GM06990 (cell line): ENCODE results near the gene MIP.
"Not testable (repeated sequence)": the region's sequence is repeated elsewhere in the genome, so short reads cannot be mapped to it uniquely, and the experiment has no call there.

Experiments used
- DNase-seq: peaks from one replicate; pipeline ENCODE4 v3.0.0-alpha.2; 2011; ENCODE audit not compliant: insufficient read length; ENCODE audit errors: extremely low read depth
- H3K27me3 ChIP-seq: replicated peaks from 2 replicates; pipeline ENCODE4 v1.6.0; 2011; ENCODE audit warnings: low read length; ENCODE audit not compliant: control insufficient read depth, insufficient read depth
- H3K36me3 ChIP-seq: 2 replicates; pipeline ENCODE4 v1.5.1; 2011; ENCODE audit warnings: low read length; ENCODE audit not compliant: control insufficient read depth, insufficient read depth
- H3K4me3 ChIP-seq: replicated peaks from 2 replicates; pipeline ENCODE4 v1.5.1; 2011; ENCODE audit warnings: low read depth, mild to moderate bottlenecking, control low read depth, low read length
- TF ChIP-seq, protein P1 (sequence below): IDR thresholded peaks from 2 replicates; pipeline ENCODE4 v1.5.1; 2011; ENCODE audit warnings: low read length, control low read depth, mild to moderate bottlenecking, inconsistent platforms; ENCODE audit not compliant: insufficient read depth, poor library complexity, severe bottlenecking

Gene MIP

GRCh38 chr12:56414401-56414800 is 40.1 kb downstream of the MIP start:
- TF ChIP-seq, protein P1, sequence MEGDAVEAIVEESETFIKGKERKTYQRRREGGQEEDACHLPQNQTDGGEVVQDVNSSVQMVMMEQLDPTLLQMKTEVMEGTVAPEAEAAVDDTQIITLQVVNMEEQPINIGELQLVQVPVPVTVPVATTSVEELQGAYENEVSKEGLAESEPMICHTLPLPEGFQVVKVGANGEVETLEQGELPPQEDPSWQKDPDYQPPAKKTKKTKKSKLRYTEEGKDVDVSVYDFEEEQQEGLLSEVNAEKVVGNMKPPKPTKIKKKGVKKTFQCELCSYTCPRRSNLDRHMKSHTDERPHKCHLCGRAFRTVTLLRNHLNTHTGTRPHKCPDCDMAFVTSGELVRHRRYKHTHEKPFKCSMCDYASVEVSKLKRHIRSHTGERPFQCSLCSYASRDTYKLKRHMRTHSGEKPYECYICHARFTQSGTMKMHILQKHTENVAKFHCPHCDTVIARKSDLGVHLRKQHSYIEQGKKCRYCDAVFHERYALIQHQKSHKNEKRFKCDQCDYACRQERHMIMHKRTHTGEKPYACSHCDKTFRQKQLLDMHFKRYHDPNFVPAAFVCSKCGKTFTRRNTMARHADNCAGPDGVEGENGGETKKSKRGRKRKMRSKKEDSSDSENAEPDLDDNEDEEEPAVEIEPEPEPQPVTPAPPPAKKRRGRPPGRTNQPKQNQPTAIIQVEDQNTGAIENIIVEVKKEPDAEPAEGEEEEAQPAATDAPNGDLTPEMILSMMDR = no peak
- H3K4me3 ChIP-seq = no peak overlapping the region
- H3K27me3 ChIP-seq = no peaks in the 10 kb centered on the region
- no peak for DNase-seq
- peaks cover 8% of the 10 kb centered on the region for H3K36me3 ChIP-seq

GRCh38 chr12:56413392-56413791 is 41.1 kb downstream of the MIP start:
- TF ChIP-seq, protein P1 = no peak
- Histone ChIP-seq H3K36me3 (peaks cover 7% of the 10 kb centered on the region), H3K27me3 (no peaks in the 10 kb centered on the region), H3K4me3 (no peak overlapping the region)
- no peak for DNase-seq

- TF ChIP-seq, protein P1 = no peak
- Histone ChIP-seq H3K27me3 (no peaks in the 10 kb centered on the region), H3K36me3 (peaks cover 2% of the 10 kb centered on the region), H3K4me3 (no peak overlapping the region)
- no peak for DNase-seq
Observed at GRCh38 chr12:56411781-56412639, 42.4 kb downstream of the MIP start.

DNA sequence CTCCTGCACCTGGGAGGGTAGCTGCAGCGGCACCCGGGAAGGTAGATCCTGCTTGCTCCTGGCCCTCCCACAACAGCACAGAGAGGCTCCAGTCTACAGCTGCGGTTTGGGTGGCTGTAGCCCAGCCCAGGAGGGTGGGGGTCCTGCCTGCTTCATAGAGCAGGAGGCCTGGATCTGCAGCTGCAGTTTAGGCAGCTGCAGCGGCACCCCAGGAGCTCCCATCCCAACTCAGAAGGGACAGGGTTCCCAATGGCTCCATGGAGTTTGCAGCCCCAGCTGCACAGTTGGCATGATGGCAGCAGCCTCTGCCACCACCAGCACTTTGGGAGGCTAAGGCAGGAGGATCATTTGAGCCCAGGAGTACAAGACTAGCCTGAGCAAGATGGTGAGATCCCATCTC is 43.7 kb downstream of the MIP start:
- TF ChIP-seq, protein P1 = no peak
- no peak overlapping the region for H3K4me3 ChIP-seq
- peaks cover 2% of the 10 kb centered on the region for H3K36me3 ChIP-seq
- no peaks in the 10 kb centered on the region for H3K27me3 ChIP-seq
- no peak for DNase-seq

- TF ChIP-seq, protein P1 = no peak
- Histone ChIP-seq H3K4me3 (no peak overlapping the region), H3K27me3 (no peaks in the 10 kb centered on the region), H3K36me3 (peaks cover 2% of the 10 kb centered on the region; the same call in 1 of the 2 replicates)
- no peak for DNase-seq
Observed at GRCh38 chr12:56408799-56409417, 45.5 kb downstream of the MIP start.

DNA sequence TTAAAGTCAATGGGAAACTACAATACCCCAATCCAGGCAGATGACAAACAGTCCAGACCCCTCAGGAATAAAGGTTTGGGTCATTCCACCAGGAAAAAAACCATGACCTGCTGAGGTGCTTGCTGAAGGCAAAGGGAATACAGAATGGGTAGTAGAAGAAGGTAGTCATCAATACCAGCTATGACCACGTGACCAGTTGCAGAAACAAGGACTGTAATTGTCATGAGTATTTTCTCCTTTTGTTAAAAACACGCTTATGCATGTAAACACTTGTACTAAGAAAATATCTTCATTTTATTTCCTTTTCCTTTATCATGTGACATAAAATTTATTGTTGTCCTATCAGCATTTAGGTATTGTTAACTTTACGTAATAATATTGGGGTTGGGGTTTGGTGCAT is 50.2 kb downstream of the MIP start:
- not testable (repeated sequence) for H3K36me3 ChIP-seq, H3K27me3 ChIP-seq, H3K4me3 ChIP-seq, DNase-seq

GRCh38 chr12:56401612-56402011 is 52.8 kb downstream of the MIP start:
- DNase-seq, H3K36me3 ChIP-seq, H3K27me3 ChIP-seq, H3K4me3 ChIP-seq: not testable (repeated sequence)

DNA sequence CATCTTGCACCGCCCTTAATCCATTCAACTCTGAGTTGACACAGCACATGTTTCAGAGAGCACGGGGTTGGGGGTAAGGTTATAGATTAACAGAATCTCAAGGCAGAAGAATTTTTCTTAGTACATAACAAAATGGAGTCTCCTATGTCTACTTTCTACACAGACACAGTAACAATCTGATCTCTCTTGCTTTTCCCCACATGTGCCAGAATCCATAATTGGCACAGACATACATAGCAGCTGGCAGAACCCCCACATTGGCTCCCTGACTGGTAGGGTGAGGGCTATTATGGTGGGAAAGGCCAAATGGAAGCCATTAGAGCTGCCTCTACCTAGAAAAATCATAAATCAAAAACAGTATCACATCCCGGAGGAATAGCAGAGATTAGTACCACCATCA is 53.3 kb downstream of the MIP start:
- not testable (repeated sequence) for H3K27me3 ChIP-seq, H3K4me3 ChIP-seq, DNase-seq

More for the DNA sequence above, 53.3 kb downstream of the MIP start:
- not testable (repeated sequence) for H3K36me3 ChIP-seq
